ENCODE measurements around the gene ADM.
A peak's percentile ranks its signal among the peaks of the same experiment; 100 is the strongest.

ADM gene

DNA sequence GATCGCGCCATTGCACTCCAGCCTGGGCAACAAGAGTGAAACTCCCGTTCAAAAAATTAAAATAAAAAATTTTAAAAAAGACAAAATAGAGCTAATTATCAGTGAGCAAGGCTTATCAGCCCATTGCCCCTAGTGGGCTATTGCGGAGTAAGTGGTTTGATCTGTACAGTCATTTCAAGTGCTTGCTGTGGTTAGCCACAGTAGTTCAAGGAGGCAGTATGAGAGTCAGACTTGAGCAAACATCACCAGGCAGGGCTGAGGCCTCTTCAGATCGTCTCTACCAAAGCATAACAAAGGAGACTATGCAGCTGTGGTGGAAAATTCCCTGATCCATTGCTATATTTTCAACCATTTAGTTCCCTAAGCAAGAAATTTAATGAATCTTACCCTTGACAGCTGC is 6.5 kb upstream of the ADM start:
- TF ChIP-seq, protein P1, sequence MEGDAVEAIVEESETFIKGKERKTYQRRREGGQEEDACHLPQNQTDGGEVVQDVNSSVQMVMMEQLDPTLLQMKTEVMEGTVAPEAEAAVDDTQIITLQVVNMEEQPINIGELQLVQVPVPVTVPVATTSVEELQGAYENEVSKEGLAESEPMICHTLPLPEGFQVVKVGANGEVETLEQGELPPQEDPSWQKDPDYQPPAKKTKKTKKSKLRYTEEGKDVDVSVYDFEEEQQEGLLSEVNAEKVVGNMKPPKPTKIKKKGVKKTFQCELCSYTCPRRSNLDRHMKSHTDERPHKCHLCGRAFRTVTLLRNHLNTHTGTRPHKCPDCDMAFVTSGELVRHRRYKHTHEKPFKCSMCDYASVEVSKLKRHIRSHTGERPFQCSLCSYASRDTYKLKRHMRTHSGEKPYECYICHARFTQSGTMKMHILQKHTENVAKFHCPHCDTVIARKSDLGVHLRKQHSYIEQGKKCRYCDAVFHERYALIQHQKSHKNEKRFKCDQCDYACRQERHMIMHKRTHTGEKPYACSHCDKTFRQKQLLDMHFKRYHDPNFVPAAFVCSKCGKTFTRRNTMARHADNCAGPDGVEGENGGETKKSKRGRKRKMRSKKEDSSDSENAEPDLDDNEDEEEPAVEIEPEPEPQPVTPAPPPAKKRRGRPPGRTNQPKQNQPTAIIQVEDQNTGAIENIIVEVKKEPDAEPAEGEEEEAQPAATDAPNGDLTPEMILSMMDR (IDR thresholded peaks at IDR 0.05; ENCODE audit: low read depth, low read length), result peak; percentile 43
- in situ Hi-C loops (cut with HindIII; ENCODE audit: low sequenced_read_pairs), result no loop called here
- DNase-seq (ENCODE audit: low read depth, low spot score), result peak; percentile 93
- H3K4me3 ChIP-seq (ENCODE audit: low read depth, low read length), result no peak overlapping the region

DNA sequence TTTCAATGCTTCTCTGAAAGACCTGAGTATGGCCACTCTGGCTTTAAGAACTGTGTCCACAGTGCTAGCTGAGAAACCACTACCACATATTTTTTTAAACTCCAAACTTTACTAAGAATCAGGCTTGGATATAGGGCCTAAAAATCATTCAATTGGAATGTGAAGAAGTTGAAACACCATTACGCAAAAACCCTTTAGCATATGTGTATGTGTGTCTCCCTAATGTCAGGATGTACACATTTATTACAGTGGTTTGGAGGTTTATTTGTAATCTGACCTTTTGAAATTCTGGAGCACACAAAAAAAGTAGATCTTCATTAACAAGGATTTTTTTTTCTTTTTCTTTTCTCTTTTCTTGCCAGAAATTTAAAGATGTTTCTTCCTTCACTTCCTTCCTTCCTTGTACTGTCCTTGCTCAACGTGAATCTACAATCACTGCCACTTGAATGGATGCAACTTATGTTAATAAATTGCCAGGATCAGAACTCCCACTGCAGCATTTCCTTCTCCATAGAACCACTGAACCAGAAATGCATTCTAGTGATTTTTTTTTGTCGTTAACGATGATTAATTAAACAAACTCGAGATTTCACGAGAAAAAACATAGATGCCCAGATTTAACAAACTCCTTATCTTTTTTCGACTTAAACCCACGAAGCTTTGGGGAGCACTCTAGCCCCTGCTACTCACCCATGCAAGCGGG is 3.1 kb upstream of the ADM start:
- peak overlapping the region; percentile 76 for H3K4me3 ChIP-seq (ENCODE audit: low read depth, low read length)
- DNase-seq (ENCODE audit: low read depth, low spot score), result peak; percentile 74
- in situ Hi-C loops (cut with HindIII; ENCODE audit: low sequenced_read_pairs), result no loop called here
- TF ChIP-seq, protein P1 (IDR thresholded peaks at IDR 0.05; ENCODE audit: low read depth, low read length), result no peak

DNA sequence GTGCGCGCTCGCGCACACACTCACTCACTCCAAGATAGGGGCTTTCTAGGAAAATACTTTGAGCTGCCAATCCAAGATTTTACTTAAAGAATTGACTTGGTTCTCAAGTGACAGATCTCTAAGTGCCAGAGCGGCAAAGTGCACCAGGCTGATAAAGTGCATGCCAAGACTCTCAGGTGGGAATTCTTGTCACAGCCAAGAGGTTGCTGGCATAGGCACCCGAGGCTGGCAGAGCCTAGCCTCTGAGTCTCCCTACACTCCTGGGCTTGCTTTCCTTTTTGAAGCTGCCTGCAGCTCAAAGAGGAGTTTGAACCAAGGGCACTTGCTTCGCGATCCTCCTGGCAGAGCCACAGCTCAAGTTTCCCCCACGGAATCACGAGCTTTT is 2.5 kb upstream of the ADM start:
- in situ Hi-C loops (cut with HindIII; ENCODE audit: low sequenced_read_pairs), result no loop called here
- H3K4me3 ChIP-seq (ENCODE audit: low read depth, low read length), result peak overlapping the region; percentile 76
- peak; percentile 60 for DNase-seq (ENCODE audit: low read depth, low spot score)
- TF ChIP-seq, protein P1 (IDR thresholded peaks at IDR 0.05; ENCODE audit: low read depth, low read length), result no peak

DNA sequence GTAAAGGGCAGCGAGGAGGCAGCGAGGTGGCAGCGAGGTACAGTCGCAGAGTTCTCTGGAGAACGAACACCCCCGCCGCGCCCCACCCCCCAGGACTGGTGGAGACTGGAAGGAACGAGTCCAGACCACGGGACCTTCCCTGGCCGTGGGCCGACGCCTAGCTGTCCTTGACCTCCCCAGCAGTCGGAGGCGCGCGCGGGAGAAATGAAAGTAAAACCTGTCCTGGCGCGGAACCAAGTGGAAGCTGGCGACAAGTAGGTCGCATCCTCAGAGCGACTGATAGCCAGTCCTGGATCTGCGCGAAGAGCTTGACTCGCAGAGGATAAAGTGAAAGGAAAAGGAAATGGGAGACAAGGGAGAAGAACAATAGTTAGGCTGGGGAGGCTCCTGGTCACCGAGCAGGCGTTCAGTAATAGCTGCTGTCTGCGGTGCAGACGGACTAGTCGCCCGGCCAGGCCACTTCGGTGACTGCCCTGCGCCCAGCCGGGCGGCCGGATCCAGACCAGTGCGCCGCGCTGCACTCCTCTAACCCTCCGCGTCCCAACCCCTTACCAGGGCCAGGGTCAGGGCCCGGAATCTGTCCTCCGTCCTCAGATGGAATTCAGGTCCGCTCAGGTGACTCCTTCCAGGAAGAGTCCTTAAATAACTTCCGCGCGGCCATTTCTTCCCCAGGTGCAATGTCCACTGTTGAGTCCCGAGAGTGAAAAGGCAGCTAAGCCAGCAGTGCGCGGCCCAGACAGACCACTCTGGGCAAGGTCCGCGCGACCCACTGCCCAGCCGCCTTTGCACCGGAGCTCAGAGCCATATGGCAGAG is 1.9 kb upstream of the ADM start:
- in situ Hi-C loops (cut with HindIII; ENCODE audit: low sequenced_read_pairs), result no loop called here
- TF ChIP-seq, protein P1 (IDR thresholded peaks at IDR 0.05; ENCODE audit: low read depth, low read length), result no peak
- H3K4me3 ChIP-seq (ENCODE audit: low read depth, low read length), result peak overlapping the region; percentile 76
- DNase-seq (ENCODE audit: low read depth, low spot score), result peak; percentile 73

DNA sequence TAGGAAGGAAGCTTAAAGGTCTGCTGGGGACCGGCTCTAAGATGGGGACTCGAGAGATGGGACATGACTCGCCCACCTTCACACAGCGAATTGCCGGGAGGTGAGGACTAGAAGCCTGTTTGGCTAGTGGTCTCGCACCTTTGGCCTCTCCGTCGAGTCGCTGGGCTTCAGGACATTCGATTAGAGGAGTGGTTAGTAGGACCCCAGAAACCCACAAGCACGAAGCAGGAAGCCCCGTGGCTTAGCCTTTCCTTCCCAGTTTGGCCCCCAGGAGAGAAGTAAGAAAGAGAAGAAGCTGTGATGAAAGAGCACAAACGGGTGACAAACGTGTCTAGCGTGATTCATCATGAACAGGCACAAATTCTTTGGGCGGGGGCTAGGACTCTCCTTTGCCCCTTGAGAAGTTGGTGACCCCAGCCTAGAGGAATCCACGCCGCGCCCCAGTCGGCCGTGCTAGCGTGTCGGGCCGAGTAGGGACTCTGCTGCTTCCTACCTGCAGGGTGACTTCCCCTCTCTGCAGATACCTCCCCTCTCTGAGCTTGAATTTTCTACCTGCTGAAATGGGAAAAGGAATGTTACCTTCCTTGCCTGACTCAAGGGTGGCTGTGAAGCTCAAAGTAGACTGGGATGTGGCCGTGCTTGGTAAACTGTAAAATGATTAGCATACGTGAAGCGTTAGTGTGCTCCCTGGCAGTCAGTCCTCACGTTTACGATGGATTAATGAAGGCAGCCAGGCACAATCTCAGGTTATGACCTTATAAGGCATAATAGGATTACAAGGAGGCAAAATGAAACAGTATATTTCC is 1.1 kb upstream of the ADM start:
- DNase-seq (ENCODE audit: low read depth, low spot score), result peak; percentile 67
- peak overlapping the region; percentile 76 for H3K4me3 ChIP-seq (ENCODE audit: low read depth, low read length)
- TF ChIP-seq, protein P1 (IDR thresholded peaks at IDR 0.05; ENCODE audit: low read depth, low read length), result no peak
- in situ Hi-C loops (cut with HindIII; ENCODE audit: low sequenced_read_pairs), result no loop called here

DNA sequence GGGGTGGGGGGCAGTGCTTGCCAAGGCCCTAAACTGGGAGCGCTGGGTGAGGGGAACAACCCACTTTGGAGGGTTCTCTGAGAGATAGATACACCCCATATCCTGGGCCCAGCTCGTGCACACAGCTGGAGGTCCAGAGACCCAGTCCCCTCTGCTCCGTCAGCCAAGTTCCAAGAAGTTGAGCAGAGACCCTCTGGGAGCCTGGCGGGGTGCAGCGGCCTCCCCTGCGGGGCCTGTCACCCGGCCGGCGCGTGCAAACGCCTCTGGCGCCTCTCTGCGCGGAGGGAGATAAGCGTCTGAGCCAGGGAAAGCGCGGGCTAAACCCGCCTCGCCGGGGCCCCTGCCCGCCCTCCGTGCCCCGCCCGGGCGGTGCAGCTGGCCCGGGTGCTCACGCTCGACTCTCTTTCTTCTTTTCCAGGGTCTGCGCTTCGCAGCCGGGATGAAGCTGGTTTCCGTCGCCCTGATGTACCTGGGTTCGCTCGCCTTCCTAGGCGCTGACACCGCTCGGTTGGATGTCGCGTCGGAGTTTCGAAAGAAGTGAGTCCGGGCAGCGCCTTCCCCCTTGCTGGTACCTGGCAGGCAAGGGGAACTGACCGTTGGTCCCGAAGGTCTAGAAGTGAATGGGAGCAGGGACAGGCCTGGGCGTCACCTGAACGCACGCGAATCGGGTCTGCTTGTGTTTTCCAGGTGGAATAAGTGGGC is 540 bp downstream of the ADM start:
- in situ Hi-C loops (cut with HindIII; ENCODE audit: low sequenced_read_pairs), result no loop called here
- TF ChIP-seq, protein P1 (IDR thresholded peaks at IDR 0.05; ENCODE audit: low read depth, low read length), result no peak
- H3K4me3 ChIP-seq (ENCODE audit: low read depth, low read length), result peak overlapping the region; percentile 76
- DNase-seq (ENCODE audit: low read depth, low spot score), result peak; percentile 32

Data from astrocyte of the spinal cord (primary cell).